ENCODE results near the gene STON2.

The STON2 gene

DNA sequence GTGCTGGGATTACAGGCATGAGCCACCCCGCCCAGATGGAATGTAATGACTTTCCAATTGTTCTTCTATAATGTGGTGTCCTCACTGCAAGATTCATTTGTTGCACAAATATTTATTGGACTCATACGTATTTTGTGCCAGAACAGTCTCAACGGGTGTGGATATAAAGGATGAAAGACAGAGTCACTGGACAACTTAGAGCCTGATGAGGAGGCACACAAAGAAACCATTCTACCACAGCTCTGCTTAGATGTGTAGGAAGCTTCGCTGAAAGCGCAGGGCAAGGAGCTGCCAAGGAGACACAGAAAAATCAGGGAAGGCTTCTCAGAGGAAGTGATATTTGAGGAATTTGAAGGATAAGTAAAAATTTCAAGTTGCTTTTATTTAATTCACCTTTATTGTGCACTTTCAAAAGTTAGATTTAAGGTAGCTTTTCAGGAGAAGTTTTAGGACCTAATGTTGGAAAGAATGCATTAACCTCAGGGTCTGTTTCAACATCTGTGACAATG, 41.6 kb upstream of the STON2 start:
- no peak overlapping the region for H3K4ac ChIP-seq (ENCODE audit: low read depth, low read length)
- H3K4me1 ChIP-seq (ENCODE audit: control insufficient read depth, low read depth, low read length): no peaks in the 10 kb centered on the region
- H2BK120ac ChIP-seq (ENCODE audit: low read depth, low read length): no peak overlapping the region
- H4K8ac ChIP-seq (ENCODE audit: low read depth, low read length): no peak overlapping the region
- H4K5ac ChIP-seq (ENCODE audit: low read length): no peak overlapping the region
- H2AK5ac ChIP-seq (ENCODE audit: low read length): no peak overlapping the region
- no peak overlapping the region for H3K4me2 ChIP-seq (ENCODE audit: low read length)
- WGBS (ENCODE audit: extremely low coverage, insufficient coverage, low lambda C conversion rate): no CpG with 5 or more reads among the region's 5 CpGs
- no peak overlapping the region for H3K56ac ChIP-seq (ENCODE audit: low read length)
- no peak overlapping the region for H3K27ac ChIP-seq (ENCODE audit: low read depth, low read length)
- no peaks in the 10 kb centered on the region for H3K36me3 ChIP-seq (ENCODE audit: control insufficient read depth, insufficient read depth, low read length)
- no peak overlapping the region for H3K4me3 ChIP-seq (ENCODE audit: low read length)
- H2BK5ac ChIP-seq (ENCODE audit: low read length): no peak overlapping the region
- H3K79me2 ChIP-seq (ENCODE audit: control insufficient read depth, insufficient read depth, low read length): no peaks in the 10 kb centered on the region
- H3K27me3 ChIP-seq (ENCODE audit: insufficient read depth, low read length, poor library complexity): peaks cover 3% of the 10 kb centered on the region
- H3K9ac ChIP-seq (ENCODE audit: low read length): no peak overlapping the region
- H2BK15ac ChIP-seq (replicated peaks; ENCODE audit: low read depth): no peak overlapping the region
- H3K23ac ChIP-seq (ENCODE audit: low read length): no peak overlapping the region
- H3K18ac ChIP-seq (ENCODE audit: low read length): no peak overlapping the region
- H3K79me1 ChIP-seq (ENCODE audit: low read length): no peaks in the 10 kb centered on the region
- DNase-seq: no peak

DNA sequence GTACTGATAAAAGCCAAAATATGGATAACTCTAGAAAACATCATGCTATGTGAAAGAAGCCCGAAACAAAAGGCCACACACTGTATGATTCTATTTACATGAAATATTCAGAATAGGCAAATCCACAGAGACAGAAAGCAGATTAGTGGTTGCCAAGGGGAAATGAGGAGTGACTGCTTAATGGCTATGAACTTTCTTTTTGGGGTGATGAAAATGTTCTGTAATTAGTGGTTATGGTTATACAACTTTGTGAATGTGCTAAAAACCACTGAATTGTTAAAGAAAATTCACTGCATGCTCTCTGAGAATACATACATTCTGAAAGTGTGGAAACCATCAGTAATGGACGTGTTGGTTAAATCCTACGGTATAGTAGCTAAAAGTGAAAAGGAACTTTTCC, 39.9 kb upstream of the STON2 start:
- Histone ChIP-seq H4K8ac (ENCODE audit: low read depth, low read length) (no peak overlapping the region), H3K79me2 (ENCODE audit: control insufficient read depth, insufficient read depth, low read length) (no peaks in the 10 kb centered on the region), H3K4me1 (ENCODE audit: control insufficient read depth, low read depth, low read length) (no peaks in the 10 kb centered on the region), H2BK15ac (replicated peaks; ENCODE audit: low read depth) (no peak overlapping the region), H3K27ac (ENCODE audit: low read depth, low read length) (no peak overlapping the region), H2BK5ac (ENCODE audit: low read length) (no peak overlapping the region), H3K4me2 (ENCODE audit: low read length) (no peak overlapping the region), H3K4me3 (ENCODE audit: low read length) (no peak overlapping the region), H3K23ac (ENCODE audit: low read length) (no peak overlapping the region), H3K56ac (ENCODE audit: low read length) (no peak overlapping the region), H2AK5ac (ENCODE audit: low read length) (no peak overlapping the region), H3K4ac (ENCODE audit: low read depth, low read length) (no peak overlapping the region), H3K27me3 (ENCODE audit: insufficient read depth, low read length, poor library complexity) (peaks cover 3% of the 10 kb centered on the region), H3K36me3 (ENCODE audit: control insufficient read depth, insufficient read depth, low read length) (no peaks in the 10 kb centered on the region), H4K5ac (ENCODE audit: low read length) (no peak overlapping the region), H3K9ac (ENCODE audit: low read length) (no peak overlapping the region), H3K18ac (ENCODE audit: low read length) (no peak overlapping the region), H2BK120ac (ENCODE audit: low read depth, low read length) (no peak overlapping the region), H3K79me1 (ENCODE audit: low read length) (no peaks in the 10 kb centered on the region)
- WGBS (ENCODE audit: extremely low coverage, insufficient coverage, low lambda C conversion rate): no CpG with 5 or more reads among the region's 3 CpGs
- DNase-seq: no peak

DNA sequence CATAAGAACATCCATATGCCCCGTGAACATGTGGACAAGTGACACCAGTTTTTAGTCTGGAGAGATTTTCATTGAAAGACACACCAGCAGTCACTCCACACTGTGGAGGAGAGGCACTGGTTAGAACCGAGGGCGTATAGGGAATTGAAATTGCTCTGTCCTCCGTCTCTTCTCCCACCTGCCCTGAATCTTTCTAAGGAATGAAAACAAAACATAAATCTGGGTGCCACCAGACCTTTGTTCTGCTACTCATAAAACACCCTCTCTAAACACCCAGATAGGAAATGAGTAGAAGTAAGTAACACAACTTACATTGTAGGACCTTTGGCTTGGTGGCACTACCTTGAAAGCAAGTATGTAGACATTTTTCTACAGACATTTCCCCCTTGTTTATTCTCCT, 37.1 kb upstream of the STON2 start:
- no peak overlapping the region for H2BK120ac ChIP-seq (ENCODE audit: low read depth, low read length)
- peaks cover 4% of the 10 kb centered on the region for H3K4me1 ChIP-seq (ENCODE audit: control insufficient read depth, low read depth, low read length)
- no peak overlapping the region for H3K27ac ChIP-seq (ENCODE audit: low read depth, low read length)
- no peak overlapping the region for H2BK5ac ChIP-seq (ENCODE audit: low read length)
- H3K18ac ChIP-seq (ENCODE audit: low read length): no peak overlapping the region
- H2AK5ac ChIP-seq (ENCODE audit: low read length): no peak overlapping the region
- no peak overlapping the region for H3K4me2 ChIP-seq (ENCODE audit: low read length)
- H3K56ac ChIP-seq (ENCODE audit: low read length): no peak overlapping the region
- peaks cover 8% of the 10 kb centered on the region for H3K79me2 ChIP-seq (ENCODE audit: control insufficient read depth, insufficient read depth, low read length)
- H3K4ac ChIP-seq (ENCODE audit: low read depth, low read length): no peak overlapping the region
- no peak overlapping the region for H3K4me3 ChIP-seq (ENCODE audit: low read length)
- WGBS (ENCODE audit: extremely low coverage, insufficient coverage, low lambda C conversion rate): no CpG with 5 or more reads among the region's 4 CpGs
- H4K5ac ChIP-seq (ENCODE audit: low read length): no peak overlapping the region
- peaks cover 1% of the 10 kb centered on the region for H3K79me1 ChIP-seq (ENCODE audit: low read length)
- H3K23ac ChIP-seq (ENCODE audit: low read length): no peak overlapping the region
- no peak for DNase-seq
- H3K27me3 ChIP-seq (ENCODE audit: insufficient read depth, low read length, poor library complexity): peaks cover 3% of the 10 kb centered on the region
- H4K8ac ChIP-seq (ENCODE audit: low read depth, low read length): no peak overlapping the region
- no peak overlapping the region for H2BK15ac ChIP-seq (replicated peaks; ENCODE audit: low read depth)
- no peaks in the 10 kb centered on the region for H3K36me3 ChIP-seq (ENCODE audit: control insufficient read depth, insufficient read depth, low read length)
- no peak overlapping the region for H3K9ac ChIP-seq (ENCODE audit: low read length)

- peak overlapping the region; percentile 96 for H3K4me2 ChIP-seq (ENCODE audit: low read length)
- H2BK120ac ChIP-seq (ENCODE audit: low read depth, low read length): no peak overlapping the region
- no peak overlapping the region for H3K23ac ChIP-seq (ENCODE audit: low read length)
- peak overlapping the region; percentile 96 for H3K56ac ChIP-seq (ENCODE audit: low read length)
- peaks cover 13% of the 10 kb centered on the region for H3K79me2 ChIP-seq (ENCODE audit: control insufficient read depth, insufficient read depth, low read length)
- H4K5ac ChIP-seq (ENCODE audit: low read length): no peak overlapping the region
- WGBS (ENCODE audit: extremely low coverage, insufficient coverage, low lambda C conversion rate): no CpG with 5 or more reads among the region's 79 CpGs
- H3K36me3 ChIP-seq (ENCODE audit: control insufficient read depth, insufficient read depth, low read length): no peaks in the 10 kb centered on the region
- no peak overlapping the region for H3K27ac ChIP-seq (ENCODE audit: low read depth, low read length)
- peak; percentile 91 for DNase-seq
- H3K9ac ChIP-seq (ENCODE audit: low read length): peak overlapping the region; percentile 84
- H2AK5ac ChIP-seq (ENCODE audit: low read length): no peak overlapping the region
- no peak overlapping the region for H2BK5ac ChIP-seq (ENCODE audit: low read length)
- H3K4me3 ChIP-seq (ENCODE audit: low read length): peak overlapping the region; percentile 60
- peaks cover 4% of the 10 kb centered on the region for H3K4me1 ChIP-seq (ENCODE audit: control insufficient read depth, low read depth, low read length)
- H3K18ac ChIP-seq (ENCODE audit: low read length): peak overlapping the region; percentile 19
- no peak overlapping the region for H3K4ac ChIP-seq (ENCODE audit: low read depth, low read length)
- H3K27me3 ChIP-seq (ENCODE audit: insufficient read depth, low read length, poor library complexity): peaks cover 3% of the 10 kb centered on the region
- H4K8ac ChIP-seq (ENCODE audit: low read depth, low read length): no peak overlapping the region
- peaks cover 1% of the 10 kb centered on the region for H3K79me1 ChIP-seq (ENCODE audit: low read length)
- no peak overlapping the region for H2BK15ac ChIP-seq (replicated peaks; ENCODE audit: low read depth)
Measured at GRCh38 chr14:81436296-81437138, 36.4 kb upstream of the STON2 start.

DNA sequence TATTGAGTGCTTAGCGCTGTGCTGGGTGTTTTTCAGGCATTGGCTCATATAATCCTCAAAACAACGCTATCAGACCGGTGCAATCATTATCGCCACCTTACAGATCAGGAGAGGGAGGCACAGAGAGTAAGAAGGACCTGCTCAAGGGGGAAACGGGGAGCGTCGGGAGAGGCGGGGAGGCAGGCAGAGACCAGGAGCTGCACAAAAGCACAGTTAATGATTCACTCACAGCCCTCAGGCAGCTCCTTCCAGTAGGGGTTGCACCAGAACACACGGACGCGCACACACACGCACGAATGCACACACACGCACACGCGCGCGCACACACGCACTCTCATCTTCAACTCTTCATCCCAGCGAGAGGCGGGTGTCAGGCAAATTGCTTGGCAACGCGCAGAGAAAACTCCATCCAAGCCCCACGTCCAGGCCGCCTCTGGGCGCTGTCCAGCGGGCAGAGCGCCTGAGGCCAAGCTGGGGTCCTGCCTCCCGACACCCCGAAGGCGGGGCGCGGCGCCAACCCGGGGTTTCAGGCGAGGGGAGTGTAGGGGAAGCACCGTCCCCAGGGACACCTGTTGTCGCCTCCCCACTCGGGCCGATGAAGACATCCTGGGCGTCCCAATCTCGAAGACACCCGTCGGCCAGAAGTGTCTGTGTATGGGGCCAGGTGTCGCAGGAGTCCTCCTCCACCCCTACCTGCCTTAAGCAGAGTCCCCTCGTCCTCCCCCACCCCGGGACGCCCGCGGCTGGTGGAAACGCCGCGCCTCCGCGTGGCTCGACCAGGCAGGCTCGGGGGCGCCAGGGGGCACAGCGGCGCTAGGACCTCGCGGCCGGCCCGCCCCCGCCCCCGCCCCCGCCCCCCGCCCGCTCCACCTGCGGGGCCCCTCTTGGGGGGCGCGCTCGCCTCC, 35.5 kb upstream of the STON2 start:
- no peak overlapping the region for H2AK5ac ChIP-seq (ENCODE audit: low read length)
- H4K5ac ChIP-seq (ENCODE audit: low read length): no peak overlapping the region
- H3K79me1 ChIP-seq (ENCODE audit: low read length): peaks cover 1% of the 10 kb centered on the region
- peak overlapping the region; percentile 19 for H3K18ac ChIP-seq (ENCODE audit: low read length)
- peaks cover 4% of the 10 kb centered on the region for H3K4me1 ChIP-seq (ENCODE audit: control insufficient read depth, low read depth, low read length)
- no peak overlapping the region for H2BK120ac ChIP-seq (ENCODE audit: low read depth, low read length)
- H3K27ac ChIP-seq (ENCODE audit: low read depth, low read length): no peak overlapping the region
- H2BK15ac ChIP-seq (replicated peaks; ENCODE audit: low read depth): no peak overlapping the region
- no peak overlapping the region for H2BK5ac ChIP-seq (ENCODE audit: low read length)
- no peak overlapping the region for H4K8ac ChIP-seq (ENCODE audit: low read depth, low read length)
- H3K4ac ChIP-seq (ENCODE audit: low read depth, low read length): no peak overlapping the region
- peak overlapping the region; percentile 52 for H3K4me3 ChIP-seq (ENCODE audit: low read length)
- peak overlapping the region; percentile 58 for H3K4me2 ChIP-seq (ENCODE audit: low read length)
- peaks cover 3% of the 10 kb centered on the region for H3K27me3 ChIP-seq (ENCODE audit: insufficient read depth, low read length, poor library complexity)
- H3K9ac ChIP-seq (ENCODE audit: low read length): peak overlapping the region; percentile 38
- no peaks in the 10 kb centered on the region for H3K36me3 ChIP-seq (ENCODE audit: control insufficient read depth, insufficient read depth, low read length)
- peaks cover 13% of the 10 kb centered on the region for H3K79me2 ChIP-seq (ENCODE audit: control insufficient read depth, insufficient read depth, low read length)
- WGBS (ENCODE audit: extremely low coverage, insufficient coverage, low lambda C conversion rate): no CpG with 5 or more reads among the region's 73 CpGs
- H3K56ac ChIP-seq (ENCODE audit: low read length): peak overlapping the region; percentile 65
- DNase-seq: peak; percentile 67
- H3K23ac ChIP-seq (ENCODE audit: low read length): peak overlapping the region; percentile 29

All from mesendoderm (in vitro differentiated cells).